Stimulated activated CD4-positive, alpha-beta T cell treated with anti-CD3 and anti-CD28 coated beads, TNF-alpha, amount 100 ng/mL, for 24 hours (primary cell): ENCODE results near the gene FUZ.

Experiments
- DNase-seq, 3 experiments: peaks; one replicate each; pipeline ENCODE4 v3.0.0-alpha.2; 2020; ENCODE audit warnings: low read depth in 3 of 3

The FUZ gene

GRCh38 chr19:49851456-49852259 is 38.6 kb upstream of the FUZ start:
- no peak for DNase-seq

- DNase-seq, result peak; percentile 70 to 87 (median 79)
Observed at GRCh38 chr19:49850487-49851342, 37.6 kb upstream of the FUZ start, which contains the start of gene PTOV1. Gene PTOV1, plus strand, starts transcription at chr19:49851159.

GRCh38 chr19:49850221-49850486 is 37.1 kb upstream of the FUZ start:
- no peak for DNase-seq

- no peak for DNase-seq
Observed at GRCh38 chr19:49849433-49850220, 36.5 kb upstream of the FUZ start.

GRCh38 chr19:49848938-49849337 is 35.8 kb upstream of the FUZ start:
- DNase-seq, result no peak

GRCh38 chr19:49847731-49848696 is 34.9 kb upstream of the FUZ start:
- DNase-seq, result no peak

- DNase-seq, result no peak
Observed at GRCh38 chr19:49846408-49846807, 33.3 kb upstream of the FUZ start.

GRCh38 chr19:49845414-49845813 is 32.3 kb upstream of the FUZ start:
- no peak for DNase-seq

- DNase-seq, result no peak
Observed at GRCh38 chr19:49844138-49845095, 31.3 kb upstream of the FUZ start.

GRCh38 chr19:49843265-49843664 is 30.2 kb upstream of the FUZ start:
- DNase-seq, result no peak

GRCh38 chr19:49840736-49841249 is 27.7 kb upstream of the FUZ start:
- no peak for DNase-seq

- no peak for DNase-seq
Observed at GRCh38 chr19:49840321-49840720, 27.2 kb upstream of the FUZ start.

- no peak for DNase-seq
Observed at GRCh38 chr19:49839713-49840112, 26.6 kb upstream of the FUZ start.

- no peak for DNase-seq
Observed at GRCh38 chr19:49838885-49839588, 25.9 kb upstream of the FUZ start.

- DNase-seq, result no peak
Observed at GRCh38 chr19:49837425-49837824, 24.3 kb upstream of the FUZ start.

GRCh38 chr19:49837009-49837310 is 23.9 kb upstream of the FUZ start:
- DNase-seq, result no peak

- no peak for DNase-seq
Observed at GRCh38 chr19:49836176-49837008, 23.3 kb upstream of the FUZ start.

- no peak for DNase-seq
Observed at GRCh38 chr19:49835562-49835961, 22.5 kb upstream of the FUZ start.
